NCI-H345 treated with DMSO at 0.1 percent for 48 hours (cell line): ENCODE measurements around the gene PNLDC1.

Source experiments
- DNase-seq: peaks from one replicate; lab custom pipeline; 2025; ENCODE audit not compliant: unreplicated experiment; lab: John Stamatoyannopoulos, UW

The PNLDC1 gene

GRCh38 chr6:159800141-159800865, at the start of gene PNLDC1:
PNLDC1 (plus strand) TSS chr6:159800276; CDS start chr6:159800308, 32 bp downstream.
- no peak for DNase-seq

- DNase-seq: no peak
These were observed 48.6 kb upstream of the PNLDC1 start for GRCh38 chr6:159751448-159751847.

- DNase-seq: no peak
These were observed 46.8 kb upstream of the PNLDC1 start for GRCh38 chr6:159753081-159753872.

- DNase-seq: no peak
These were observed 45.7 kb upstream of the PNLDC1 start for GRCh38 chr6:159754401-159754800.

- DNase-seq: no peak
These were observed 44.8 kb upstream of the PNLDC1 start for GRCh38 chr6:159754959-159755914.

- peak; percentile 29 for DNase-seq
These were observed 43.6 kb upstream of the PNLDC1 start for GRCh38 chr6:159756508-159756907.

- no peak for DNase-seq
These were observed 41.8 kb upstream of the PNLDC1 start for GRCh38 chr6:159758031-159759001.

- no peak for DNase-seq
These were observed 40.4 kb upstream of the PNLDC1 start for GRCh38 chr6:159759645-159760044.

GRCh38 chr6:159760602-159761057, 39.4 kb upstream of the PNLDC1 start:
- DNase-seq: no peak

GRCh38 chr6:159761129-159761872, 38.8 kb upstream of the PNLDC1 start:
- no peak for DNase-seq

- DNase-seq: peak; percentile 95
These were observed 38.0 kb upstream of the PNLDC1 start, which contains the start of gene ACAT2 for GRCh38 chr6:159761873-159762680. ACAT2 (plus strand) TSS chr6:159762045; CDS start chr6:159762088, 43 bp downstream.

- DNase-seq: no peak
These were observed 37.3 kb upstream of the PNLDC1 start for GRCh38 chr6:159762681-159763293.

- DNase-seq: no peak
These were observed 33.2 kb upstream of the PNLDC1 start for GRCh38 chr6:159766906-159767305.

GRCh38 chr6:159769470-159769869, 30.6 kb upstream of the PNLDC1 start:
- no peak for DNase-seq

GRCh38 chr6:159772196-159772595, 27.9 kb upstream of the PNLDC1 start:
- DNase-seq: no peak

GRCh38 chr6:159777240-159777904, 22.7 kb upstream of the PNLDC1 start:
- DNase-seq: no peak

GRCh38 chr6:159778131-159778530, 21.9 kb upstream of the PNLDC1 start:
- no peak for DNase-seq
